ENCODE data around the gene RASGRP3. TPM values are rescaled to one million over a fixed set of nuclear protein-coding genes. Genes with fewer than 3 reads are reported as not detected.

Gene RASGRP3
- total and polyA plus RNA-seq, 2 of the 13 experiments (the other 11 are each of a cell fraction or from before 2014, with no cell fraction given) = 0.01 TPM; not detected in 1

DNA sequence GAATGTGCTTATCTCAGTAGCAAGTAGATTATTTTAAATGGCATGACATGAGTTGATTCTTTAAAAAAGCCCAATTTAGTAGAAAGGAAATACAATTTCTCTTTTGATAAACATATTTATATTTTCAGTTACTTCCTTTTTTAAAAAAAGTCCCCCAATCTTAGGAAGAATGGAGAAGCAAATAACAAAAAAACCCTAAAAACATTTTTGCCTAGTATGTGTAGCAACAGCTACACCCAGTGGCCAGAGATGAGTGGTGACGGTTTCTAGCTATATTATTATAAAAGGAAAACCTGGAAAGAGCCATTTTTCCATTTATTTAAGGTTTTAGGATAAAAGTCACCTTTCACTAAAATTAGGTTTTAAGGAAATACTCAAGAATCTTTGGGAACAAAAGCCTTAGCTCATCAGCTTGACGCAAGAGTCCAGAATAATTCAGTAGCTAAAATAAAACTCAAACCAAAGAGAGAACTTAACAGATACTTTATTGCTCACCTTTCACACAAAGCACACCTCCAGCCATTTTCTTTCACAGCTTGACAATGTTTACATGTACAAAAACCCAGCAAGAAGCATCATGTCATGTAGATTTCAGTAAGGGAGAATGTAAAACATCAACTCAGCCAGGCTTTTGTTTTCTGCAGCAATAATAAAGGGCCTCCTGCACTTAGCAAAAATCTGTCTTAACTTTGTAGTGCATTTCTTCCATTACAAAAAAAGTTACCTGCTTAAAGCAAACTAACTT, 106.9 kb downstream of the RASGRP3 start (continued):
- TF ChIP-seq, protein P1, sequence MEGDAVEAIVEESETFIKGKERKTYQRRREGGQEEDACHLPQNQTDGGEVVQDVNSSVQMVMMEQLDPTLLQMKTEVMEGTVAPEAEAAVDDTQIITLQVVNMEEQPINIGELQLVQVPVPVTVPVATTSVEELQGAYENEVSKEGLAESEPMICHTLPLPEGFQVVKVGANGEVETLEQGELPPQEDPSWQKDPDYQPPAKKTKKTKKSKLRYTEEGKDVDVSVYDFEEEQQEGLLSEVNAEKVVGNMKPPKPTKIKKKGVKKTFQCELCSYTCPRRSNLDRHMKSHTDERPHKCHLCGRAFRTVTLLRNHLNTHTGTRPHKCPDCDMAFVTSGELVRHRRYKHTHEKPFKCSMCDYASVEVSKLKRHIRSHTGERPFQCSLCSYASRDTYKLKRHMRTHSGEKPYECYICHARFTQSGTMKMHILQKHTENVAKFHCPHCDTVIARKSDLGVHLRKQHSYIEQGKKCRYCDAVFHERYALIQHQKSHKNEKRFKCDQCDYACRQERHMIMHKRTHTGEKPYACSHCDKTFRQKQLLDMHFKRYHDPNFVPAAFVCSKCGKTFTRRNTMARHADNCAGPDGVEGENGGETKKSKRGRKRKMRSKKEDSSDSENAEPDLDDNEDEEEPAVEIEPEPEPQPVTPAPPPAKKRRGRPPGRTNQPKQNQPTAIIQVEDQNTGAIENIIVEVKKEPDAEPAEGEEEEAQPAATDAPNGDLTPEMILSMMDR (CRISPR knock-in tag; IDR thresholded peaks at IDR 0.05) = peak; percentile 66
- TF ChIP-seq ZNF674 (CRISPR knock-in tag; IDR thresholded peaks at IDR 0.05; ENCODE audit: low read depth) (no peak), RAD21 (CRISPR knock-in tag; IDR thresholded peaks at IDR 0.05) (peak; percentile 56; the same call in 1 of the 2 replicates), MXI1 (IDR thresholded peaks at IDR 0.05; ENCODE audit: borderline replicate concordance, low read depth, low read length) (no peak), CEBPG (CRISPR knock-in tag; IDR thresholded peaks at IDR 0.05) (no peak), ZNF724P (CRISPR knock-in tag; IDR thresholded peaks at IDR 0.05; ENCODE audit: borderline replicate concordance) (no peak), MTF1 (CRISPR knock-in tag; IDR thresholded peaks at IDR 0.05) (no peak), HNRNPUL1 (IDR thresholded peaks at IDR 0.05; ENCODE audit: low read depth, low read length) (no peak), KDM5A (IDR thresholded peaks at IDR 0.05; ENCODE audit: borderline replicate concordance, low read length) (peak; percentile 41; the same call in 1 of the 2 replicates), STAG1 (CRISPR knock-in tag; IDR thresholded peaks at IDR 0.05) (peak; percentile 79), NCOA2 (CRISPR knock-in tag; IDR thresholded peaks at IDR 0.05) (no peak), KDM3A (CRISPR knock-in tag; IDR thresholded peaks at IDR 0.05; ENCODE audit: low read depth) (no peak), ZNF615 (CRISPR knock-in tag; IDR thresholded peaks at IDR 0.05; ENCODE audit: borderline replicate concordance) (no peak), ZNF24 (IDR thresholded peaks at IDR 0.05) (no peak), ZSCAN21 (CRISPR knock-in tag; IDR thresholded peaks at IDR 0.05; ENCODE audit: borderline replicate concordance) (no peak), SALL2 (CRISPR knock-in tag; IDR thresholded peaks at IDR 0.05) (no peak), NFIC (IDR thresholded peaks at IDR 0.05; ENCODE audit: low read length) (no peak), CREM (IDR thresholded peaks at IDR 0.05) (0 out of 2 replicates have a peak, but pooled peaks have one; percentile 14), CREM (CRISPR knock-in tag; IDR thresholded peaks at IDR 0.05) (no peak)
- TF ChIP-seq, protein P2, sequence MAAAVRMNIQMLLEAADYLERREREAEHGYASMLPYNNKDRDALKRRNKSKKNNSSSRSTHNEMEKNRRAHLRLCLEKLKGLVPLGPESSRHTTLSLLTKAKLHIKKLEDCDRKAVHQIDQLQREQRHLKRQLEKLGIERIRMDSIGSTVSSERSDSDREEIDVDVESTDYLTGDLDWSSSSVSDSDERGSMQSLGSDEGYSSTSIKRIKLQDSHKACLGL (CRISPR knock-in tag; IDR thresholded peaks at IDR 0.05) = no peak
- TF ChIP-seq, protein P3, sequence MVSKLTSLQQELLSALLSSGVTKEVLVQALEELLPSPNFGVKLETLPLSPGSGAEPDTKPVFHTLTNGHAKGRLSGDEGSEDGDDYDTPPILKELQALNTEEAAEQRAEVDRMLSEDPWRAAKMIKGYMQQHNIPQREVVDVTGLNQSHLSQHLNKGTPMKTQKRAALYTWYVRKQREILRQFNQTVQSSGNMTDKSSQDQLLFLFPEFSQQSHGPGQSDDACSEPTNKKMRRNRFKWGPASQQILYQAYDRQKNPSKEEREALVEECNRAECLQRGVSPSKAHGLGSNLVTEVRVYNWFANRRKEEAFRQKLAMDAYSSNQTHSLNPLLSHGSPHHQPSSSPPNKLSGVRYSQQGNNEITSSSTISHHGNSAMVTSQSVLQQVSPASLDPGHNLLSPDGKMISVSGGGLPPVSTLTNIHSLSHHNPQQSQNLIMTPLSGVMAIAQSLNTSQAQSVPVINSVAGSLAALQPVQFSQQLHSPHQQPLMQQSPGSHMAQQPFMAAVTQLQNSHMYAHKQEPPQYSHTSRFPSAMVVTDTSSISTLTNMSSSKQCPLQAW (CRISPR knock-in tag; IDR thresholded peaks at IDR 0.05) = no peak
- TF ChIP-seq, protein P4, sequence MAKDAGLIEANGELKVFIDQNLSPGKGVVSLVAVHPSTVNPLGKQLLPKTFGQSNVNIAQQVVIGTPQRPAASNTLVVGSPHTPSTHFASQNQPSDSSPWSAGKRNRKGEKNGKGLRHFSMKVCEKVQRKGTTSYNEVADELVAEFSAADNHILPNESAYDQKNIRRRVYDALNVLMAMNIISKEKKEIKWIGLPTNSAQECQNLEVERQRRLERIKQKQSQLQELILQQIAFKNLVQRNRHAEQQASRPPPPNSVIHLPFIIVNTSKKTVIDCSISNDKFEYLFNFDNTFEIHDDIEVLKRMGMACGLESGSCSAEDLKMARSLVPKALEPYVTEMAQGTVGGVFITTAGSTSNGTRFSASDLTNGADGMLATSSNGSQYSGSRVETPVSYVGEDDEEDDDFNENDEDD (CRISPR knock-in tag; IDR thresholded peaks at IDR 0.05; ENCODE audit: borderline replicate concordance) = no peak
- TF ChIP-seq, protein P5, sequence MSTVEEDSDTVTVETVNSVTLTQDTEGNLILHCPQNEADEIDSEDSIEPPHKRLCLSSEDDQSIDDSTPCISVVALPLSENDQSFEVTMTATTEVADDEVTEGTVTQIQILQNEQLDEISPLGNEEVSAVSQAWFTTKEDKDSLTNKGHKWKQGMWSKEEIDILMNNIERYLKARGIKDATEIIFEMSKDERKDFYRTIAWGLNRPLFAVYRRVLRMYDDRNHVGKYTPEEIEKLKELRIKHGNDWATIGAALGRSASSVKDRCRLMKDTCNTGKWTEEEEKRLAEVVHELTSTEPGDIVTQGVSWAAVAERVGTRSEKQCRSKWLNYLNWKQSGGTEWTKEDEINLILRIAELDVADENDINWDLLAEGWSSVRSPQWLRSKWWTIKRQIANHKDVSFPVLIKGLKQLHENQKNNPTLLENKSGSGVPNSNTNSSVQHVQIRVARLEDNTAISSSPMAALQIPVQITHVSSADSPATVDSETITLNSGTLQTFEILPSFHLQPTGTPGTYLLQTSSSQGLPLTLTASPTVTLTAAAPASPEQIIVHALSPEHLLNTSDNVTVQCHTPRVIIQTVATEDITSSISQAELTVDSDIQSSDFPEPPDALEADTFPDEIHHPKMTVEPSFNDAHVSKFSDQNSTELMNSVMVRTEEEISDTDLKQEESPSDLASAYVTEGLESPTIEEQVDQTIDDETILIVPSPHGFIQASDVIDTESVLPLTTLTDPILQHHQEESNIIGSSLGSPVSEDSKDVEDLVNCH (CRISPR knock-in tag; IDR thresholded peaks at IDR 0.05) = no peak
